DOHH2 (cell line): ENCODE measurements around the gene PNPLA8.

ENCODE experiments used
- CTCF ChIP-seq: fragments of 200-600 bp; sonication (generic); IDR thresholded peaks from one replicate; pipeline ENCODE4 v1.5.1; 2014; ENCODE audit warnings: antibody characterized with exemption, mild to moderate bottlenecking, low read depth, low read length; ENCODE audit not compliant: poor library complexity, severe bottlenecking
- EZH2phosphoT487 ChIP-seq: fragments of 200-600 bp; sonication (generic); IDR thresholded peaks from 2 replicates; pipeline ENCODE4 v1.6.1; 2017; ENCODE audit warnings: borderline replicate concordance, mild to moderate bottlenecking, antibody characterized with exemption, low read length, moderate library complexity, mixed read lengths

GRCh38 chr7:108464743-108465142 lies 61.2 kb downstream of the PNPLA8 start:
- TF ChIP-seq CTCF (no peak), EZH2phosphoT487 (no peak)
